Cardiac muscle cell (in vitro differentiated cells and primary cell): ENCODE data around the gene TMEM272. TPM values are rescaled to one million over a fixed set of nuclear protein-coding genes. Genes with fewer than 3 reads are reported as not detected.

ENCODE experiments used
- DNase-seq, 2 donors: peaks; one replicate each; pipeline versions ENCODE4 v3.0.0 to v3.0.0-alpha.2; 2010 to 2017; ENCODE audit warnings: low read depth in 1 of 2, low spot score in 1 of 2
- H3K27ac ChIP-seq: fragments of 200-600 bp; sonication (generic); 2 replicates; pipeline ENCODE4 v1.5.1; 2016
- H3K27me3 ChIP-seq: fragments of 200-600 bp; sonication (generic); 2 replicates; pipeline ENCODE4 v1.6.0; 2016; ENCODE audit warnings: control low read depth
- H3K36me3 ChIP-seq: fragments of 200-600 bp; sonication (generic); 2 replicates; pipeline ENCODE4 v1.5.1; 2016; ENCODE audit warnings: control low read depth
- H3K4me1 ChIP-seq: fragments of 200-600 bp; sonication (generic); 2 replicates; pipeline ENCODE4 v1.8.1; 2017; ENCODE audit warnings: low read depth, mild to moderate bottlenecking, mixed run types
- H3K4me3 ChIP-seq: fragments of 200-600 bp; sonication (generic); 2 replicates; pipeline ENCODE4 v1.5.1; 2016; ENCODE audit warnings: mild to moderate bottlenecking
- H3K9me3 ChIP-seq: fragments of 200-600 bp; sonication (generic); 2 replicates; pipeline ENCODE4 v1.5.1; 2017; ENCODE audit warnings: low read depth, mild to moderate bottlenecking, control low read depth
- polyA plus RNA-seq: library from polyadenylated mRNA; unstranded; fragments of >200 nt; fragmentation: Nextera tagmentation; extraction: Ambion mirVana; gene quantifications from 2 replicates; pipeline ENCODE4 v1.2.1, GENCODE V29; 2016
- total RNA-seq: library from RNA; depleted of rRNA; stranded (reverse); fragments of >200 nt; gene quantifications from 2 replicates; pipeline ENCODE4 v1.2.3, GENCODE V29; 2016
- TF ChIP-seq, protein P1 (sequence below): IDR thresholded peaks from 2 replicates; pipeline ENCODE4 v1.5.1; 2012; ENCODE audit warnings: low read depth, mild to moderate bottlenecking, low read length

Gene TMEM272
- total and polyA plus RNA-seq, 2 experiments from 2014 or later, result 0.12 TPM; not detected in 1

DNA sequence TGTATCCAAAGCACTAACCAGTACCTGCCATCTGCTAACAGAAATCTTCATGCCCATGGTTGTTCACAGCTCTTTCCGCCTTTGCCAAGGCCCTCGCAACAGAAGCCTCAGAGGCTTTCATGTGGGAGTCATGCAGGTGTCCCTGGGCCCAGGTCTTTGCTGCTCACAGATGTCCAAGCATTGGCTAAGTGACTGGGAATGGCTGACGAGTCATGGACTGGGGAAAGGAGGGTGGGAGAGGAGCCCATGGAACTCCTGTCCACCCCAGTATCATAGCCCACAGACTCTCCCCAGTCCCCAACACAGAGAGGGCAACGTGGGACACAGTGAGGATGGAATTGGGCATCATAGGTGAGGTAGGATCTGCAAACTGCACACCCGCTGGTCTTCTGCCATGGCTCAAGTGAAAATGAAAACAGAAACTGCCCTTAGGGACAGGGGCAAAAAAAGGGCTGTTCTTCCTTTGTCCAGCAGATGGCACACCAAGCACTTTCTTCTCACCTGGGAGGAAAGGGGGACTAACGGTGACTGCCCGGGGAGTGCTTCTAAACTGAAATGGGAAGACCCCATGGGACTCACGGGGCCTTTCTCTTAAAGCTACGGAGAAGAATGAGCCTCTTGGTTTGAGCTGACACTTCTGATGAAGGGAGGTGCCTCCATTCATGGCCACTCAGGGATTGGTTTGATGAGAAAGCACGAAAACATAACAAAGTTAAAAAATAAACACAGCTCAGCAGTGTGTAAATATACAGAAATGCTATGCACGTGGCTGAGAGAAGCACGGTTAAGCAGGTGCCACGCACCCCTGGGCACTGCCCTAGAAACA, 29.9 kb downstream of the TMEM272 start:
- TF ChIP-seq, protein P1, sequence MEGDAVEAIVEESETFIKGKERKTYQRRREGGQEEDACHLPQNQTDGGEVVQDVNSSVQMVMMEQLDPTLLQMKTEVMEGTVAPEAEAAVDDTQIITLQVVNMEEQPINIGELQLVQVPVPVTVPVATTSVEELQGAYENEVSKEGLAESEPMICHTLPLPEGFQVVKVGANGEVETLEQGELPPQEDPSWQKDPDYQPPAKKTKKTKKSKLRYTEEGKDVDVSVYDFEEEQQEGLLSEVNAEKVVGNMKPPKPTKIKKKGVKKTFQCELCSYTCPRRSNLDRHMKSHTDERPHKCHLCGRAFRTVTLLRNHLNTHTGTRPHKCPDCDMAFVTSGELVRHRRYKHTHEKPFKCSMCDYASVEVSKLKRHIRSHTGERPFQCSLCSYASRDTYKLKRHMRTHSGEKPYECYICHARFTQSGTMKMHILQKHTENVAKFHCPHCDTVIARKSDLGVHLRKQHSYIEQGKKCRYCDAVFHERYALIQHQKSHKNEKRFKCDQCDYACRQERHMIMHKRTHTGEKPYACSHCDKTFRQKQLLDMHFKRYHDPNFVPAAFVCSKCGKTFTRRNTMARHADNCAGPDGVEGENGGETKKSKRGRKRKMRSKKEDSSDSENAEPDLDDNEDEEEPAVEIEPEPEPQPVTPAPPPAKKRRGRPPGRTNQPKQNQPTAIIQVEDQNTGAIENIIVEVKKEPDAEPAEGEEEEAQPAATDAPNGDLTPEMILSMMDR, result peak; percentile 87
- H3K27me3 ChIP-seq, result no peaks in the 10 kb centered on the region
- no peak overlapping the region for H3K4me3 ChIP-seq
- no peaks in the 10 kb centered on the region for H3K9me3 ChIP-seq
- no peaks in the 10 kb centered on the region for H3K36me3 ChIP-seq
- no peak overlapping the region for H3K27ac ChIP-seq
- DNase-seq, result peak; percentile 72 to 74
- peaks cover 4% of the 10 kb centered on the region for H3K4me1 ChIP-seq

DNA sequence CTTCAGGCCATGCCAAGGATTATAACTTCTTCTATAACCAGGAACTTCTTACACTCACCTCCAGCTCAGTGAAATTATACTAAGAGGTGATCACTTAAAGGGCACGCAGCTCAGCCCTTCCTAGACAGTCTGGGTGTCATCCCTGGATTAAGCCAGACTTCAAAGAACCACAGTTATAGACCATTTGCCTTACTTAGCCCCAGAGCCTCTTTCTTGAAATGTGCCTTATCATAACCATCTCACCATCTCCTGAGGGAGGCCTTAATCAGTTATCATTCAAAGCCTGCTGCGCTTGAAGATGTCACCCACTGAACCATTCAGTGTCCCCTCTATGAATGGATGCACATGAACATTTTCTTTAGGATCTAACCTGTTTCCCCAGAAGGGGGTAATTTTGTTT, 30.9 kb downstream of the TMEM272 start:
- no peak overlapping the region for H3K27ac ChIP-seq
- no peak for DNase-seq
- no peaks in the 10 kb centered on the region for H3K27me3 ChIP-seq
- no peaks in the 10 kb centered on the region for H3K9me3 ChIP-seq
- TF ChIP-seq, protein P1, result no peak
- peaks cover 4% of the 10 kb centered on the region for H3K4me1 ChIP-seq
- H3K4me3 ChIP-seq, result no peak overlapping the region
- no peaks in the 10 kb centered on the region for H3K36me3 ChIP-seq

DNA sequence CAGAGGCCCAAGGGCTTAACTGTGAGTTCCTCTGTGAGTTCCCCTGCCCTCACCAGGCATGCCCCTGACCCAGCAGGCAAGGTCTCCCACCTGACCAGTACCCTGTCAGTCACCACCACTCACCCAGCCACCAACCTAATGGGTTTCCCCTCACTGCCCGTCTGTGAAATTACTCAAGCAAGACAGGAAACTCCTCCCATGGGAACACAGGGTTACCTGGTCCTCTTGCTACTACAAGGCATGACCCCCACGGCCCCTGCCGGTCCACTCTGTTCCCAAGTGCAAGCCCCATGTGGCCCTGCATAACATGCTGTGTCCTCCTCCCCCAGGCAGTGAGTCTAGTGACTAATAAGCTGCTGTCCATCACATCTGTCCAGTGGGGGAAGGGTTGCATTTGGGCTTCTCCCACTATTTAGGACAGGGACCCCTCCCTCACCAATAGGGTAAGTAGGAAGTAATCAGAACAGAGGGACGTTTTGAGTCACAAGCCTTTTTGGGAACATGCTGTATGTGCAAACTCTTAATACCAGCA, 33.0 kb downstream of the TMEM272 start:
- Histone ChIP-seq H3K36me3 (no peaks in the 10 kb centered on the region), H3K4me1 (no peaks in the 10 kb centered on the region), H3K27me3 (no peaks in the 10 kb centered on the region), H3K4me3 (no peak overlapping the region), H3K27ac (no peak overlapping the region), H3K9me3 (no peaks in the 10 kb centered on the region)
- TF ChIP-seq, protein P1, result no peak
- no peak for DNase-seq

DNA sequence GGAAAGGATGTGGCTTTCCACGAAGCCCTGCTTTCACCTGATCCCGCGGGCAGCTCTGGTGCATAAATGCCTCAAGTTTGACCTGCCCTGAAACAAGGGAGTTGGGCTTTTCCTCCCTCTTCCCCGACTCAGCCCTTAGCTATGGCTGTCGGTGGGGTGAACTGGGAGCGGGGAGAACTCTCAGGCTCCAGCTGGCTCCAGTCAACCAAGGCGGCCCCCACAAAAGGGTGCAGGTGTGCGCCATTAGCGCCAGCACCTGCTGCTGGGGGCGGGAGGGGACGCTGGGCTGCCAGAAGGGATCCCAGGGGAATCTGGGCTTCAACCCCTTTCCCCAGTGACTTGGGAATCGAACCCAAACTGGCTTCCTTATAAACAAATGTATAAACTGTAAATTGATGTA, 33.9 kb downstream of the TMEM272 start:
- no peaks in the 10 kb centered on the region for H3K27me3 ChIP-seq
- no peak overlapping the region for H3K27ac ChIP-seq
- H3K36me3 ChIP-seq, result no peaks in the 10 kb centered on the region
- H3K4me1 ChIP-seq, result no peaks in the 10 kb centered on the region
- TF ChIP-seq, protein P1, result no peak
- no peak for DNase-seq
- no peaks in the 10 kb centered on the region for H3K9me3 ChIP-seq
- H3K4me3 ChIP-seq, result no peak overlapping the region

DNA sequence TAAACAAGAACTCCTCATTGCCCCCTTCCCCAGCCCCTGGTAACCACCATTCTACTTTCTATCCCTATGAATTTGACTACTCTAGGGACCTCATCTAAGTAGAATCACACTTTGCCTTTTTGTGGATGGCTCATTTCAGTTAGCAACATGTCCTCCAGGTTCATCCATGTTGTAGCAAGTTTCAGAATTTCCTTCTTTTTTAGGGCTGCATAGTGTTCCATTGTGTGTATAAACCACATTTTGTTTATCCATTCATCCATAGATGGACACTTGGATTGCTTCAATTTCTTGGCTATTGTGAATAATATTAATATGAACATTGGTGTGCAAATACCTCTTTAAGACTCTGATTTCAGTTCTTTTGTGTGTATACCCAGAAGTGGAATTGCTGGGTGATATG, 36.2 kb downstream of the TMEM272 start:
- Histone ChIP-seq H3K27me3 (no peaks in the 10 kb centered on the region), H3K36me3 (no peaks in the 10 kb centered on the region), H3K4me3 (no peak overlapping the region), H3K4me1 (no peaks in the 10 kb centered on the region), H3K27ac (no peak overlapping the region), H3K9me3 (no peaks in the 10 kb centered on the region)
- TF ChIP-seq, protein P1, result no peak
- DNase-seq, result no peak
